Mesodermal cell (in vitro differentiated cells): Measurements from ENCODE around the gene KRT15.

Experiments used
- H3K27ac ChIP-seq: 2 replicates; pipeline ENCODE4 v1.7.0; 2013; ENCODE audit warnings: mild to moderate bottlenecking, low read depth, low read length, moderate library complexity; ENCODE audit not compliant: severe bottlenecking
- H3K36me3 ChIP-seq: 2 replicates; pipeline ENCODE4 v1.7.1; 2013; ENCODE audit warnings: mild to moderate bottlenecking, low read length, moderate library complexity; ENCODE audit not compliant: control insufficient read depth, insufficient read depth
- H3K4me1 ChIP-seq: one replicate; pipeline ENCODE4 v1.7.1; 2013; ENCODE audit warnings: mild to moderate bottlenecking, low read length; ENCODE audit not compliant: insufficient read depth, control insufficient read depth, poor library complexity, severe bottlenecking
- H3K4me3 ChIP-seq: 2 replicates; pipeline ENCODE4 v1.7.0; 2013; ENCODE audit warnings: low read length, control low read depth, mild to moderate bottlenecking; ENCODE audit not compliant: insufficient read depth, poor library complexity, severe bottlenecking; ENCODE audit errors: extremely low read depth
- H3K9me3 ChIP-seq: 2 replicates; pipeline ENCODE4 v1.7.1; 2013; ENCODE audit warnings: mild to moderate bottlenecking, low read length, moderate library complexity; ENCODE audit not compliant: control insufficient read depth
- WGBS, 2 experiments: methylation state at CpG; one replicate each; pipeline ENCODE4 v1.1.5; 2013; ENCODE audit warnings: missing lambda C conversion rate in 2 of 2; ENCODE audit not compliant: insufficient coverage in 2 of 2; 5-methylcytosine and 5-hydroxymethylcytosine counted together

The KRT15 gene

GRCh38 chr17:41516147-41516829 lies 2.4 kb downstream of the KRT15 start:
- no peaks in the 10 kb centered on the region for H3K9me3 ChIP-seq
- H3K4me3 ChIP-seq, result no peak overlapping the region
- 95 to 97% methylated on average over 13 of the region's 14 CpGs for WGBS, 2 experiments
- peaks cover 11% of the 10 kb centered on the region for H3K4me1 ChIP-seq
- no peak overlapping the region for H3K27ac ChIP-seq
- no peaks in the 10 kb centered on the region for H3K36me3 ChIP-seq

DNA sequence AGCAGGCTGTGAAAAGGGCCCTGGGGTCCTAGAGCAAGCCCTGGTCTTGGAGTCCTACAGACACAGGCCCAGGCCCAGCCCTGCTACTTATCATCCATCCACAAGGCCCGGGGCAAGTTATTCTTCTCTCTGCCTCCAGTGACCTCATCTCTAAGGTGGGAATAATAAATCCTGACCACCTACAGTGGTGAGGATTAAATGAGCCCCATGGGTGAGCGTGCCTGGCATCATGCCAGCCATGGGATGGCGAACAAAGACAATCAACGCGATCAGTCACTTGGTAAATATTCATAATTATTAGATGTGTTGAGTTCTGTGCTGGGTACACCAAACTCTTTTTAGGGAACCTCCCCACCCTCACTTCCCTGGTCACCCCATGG lies 5.5 kb downstream of the KRT15 start:
- Histone ChIP-seq H3K4me1 (no peaks in the 10 kb centered on the region), H3K4me3 (no peak overlapping the region), H3K27ac (no peak overlapping the region), H3K9me3 (no peaks in the 10 kb centered on the region), H3K36me3 (no peaks in the 10 kb centered on the region)
- WGBS, 2 experiments, result 95 to 100% methylated on average over 2 to 3 of the region's 5 CpGs

DNA sequence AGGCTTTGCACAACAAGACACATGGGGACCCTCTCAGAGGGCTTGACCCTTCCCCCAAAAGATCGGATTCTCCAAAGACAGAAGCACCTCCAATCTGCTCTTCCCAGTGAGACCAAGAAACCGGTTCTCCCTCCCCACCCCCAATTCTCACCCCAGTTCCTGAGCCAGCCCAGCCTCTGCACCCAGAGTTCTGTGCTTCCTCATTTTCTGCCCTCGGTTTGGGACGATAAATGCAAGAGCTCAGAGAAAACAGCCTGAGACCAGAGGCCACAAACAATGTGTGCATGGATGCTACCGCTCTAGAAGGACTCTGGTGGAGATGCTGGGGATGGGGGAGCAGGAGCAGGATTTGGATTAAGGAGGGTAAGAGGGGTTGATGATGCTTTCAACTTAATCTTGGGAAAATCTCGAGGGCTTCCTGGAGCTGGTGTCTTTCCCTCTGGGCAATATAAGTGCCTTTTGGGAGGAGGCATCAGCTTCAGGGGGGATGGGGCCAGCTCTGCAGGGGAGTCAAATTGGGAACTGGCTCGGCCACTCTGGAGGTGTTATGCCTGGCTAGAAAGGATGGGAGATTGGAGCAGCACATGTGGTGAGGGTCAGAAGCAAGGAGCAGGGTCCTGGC lies 6.0 kb downstream of the KRT15 start:
- WGBS, 2 experiments, result 76 to 88% methylated on average over 5 to 6 of the region's 7 CpGs
- H3K4me3 ChIP-seq, result no peak overlapping the region

GRCh38 chr17:41511716-41512115 lies 7.0 kb downstream of the KRT15 start:
- WGBS, 2 experiments, result 89 to 91% methylated on average over 9 of the region's 10 CpGs
- Histone ChIP-seq H3K4me3 (no peak overlapping the region), H3K9me3 (no peaks in the 10 kb centered on the region), H3K27ac (no peak overlapping the region), H3K4me1 (no peaks in the 10 kb centered on the region), H3K36me3 (no peaks in the 10 kb centered on the region)

More for the DNA sequence above, 6.0 kb downstream of the KRT15 start:
- Histone ChIP-seq H3K27ac (no peak overlapping the region), H3K9me3 (no peaks in the 10 kb centered on the region), H3K4me1 (no peaks in the 10 kb centered on the region), H3K36me3 (no peaks in the 10 kb centered on the region)

GRCh38 chr17:41511116-41511515 lies 7.6 kb downstream of the KRT15 start:
- Histone ChIP-seq H3K9me3 (no peaks in the 10 kb centered on the region), H3K4me1 (no peaks in the 10 kb centered on the region), H3K27ac (no peak overlapping the region), H3K4me3 (no peak overlapping the region), H3K36me3 (no peaks in the 10 kb centered on the region)
- 52 to 56% methylated on average over 2 of the region's 4 CpGs for WGBS, 2 experiments

DNA sequence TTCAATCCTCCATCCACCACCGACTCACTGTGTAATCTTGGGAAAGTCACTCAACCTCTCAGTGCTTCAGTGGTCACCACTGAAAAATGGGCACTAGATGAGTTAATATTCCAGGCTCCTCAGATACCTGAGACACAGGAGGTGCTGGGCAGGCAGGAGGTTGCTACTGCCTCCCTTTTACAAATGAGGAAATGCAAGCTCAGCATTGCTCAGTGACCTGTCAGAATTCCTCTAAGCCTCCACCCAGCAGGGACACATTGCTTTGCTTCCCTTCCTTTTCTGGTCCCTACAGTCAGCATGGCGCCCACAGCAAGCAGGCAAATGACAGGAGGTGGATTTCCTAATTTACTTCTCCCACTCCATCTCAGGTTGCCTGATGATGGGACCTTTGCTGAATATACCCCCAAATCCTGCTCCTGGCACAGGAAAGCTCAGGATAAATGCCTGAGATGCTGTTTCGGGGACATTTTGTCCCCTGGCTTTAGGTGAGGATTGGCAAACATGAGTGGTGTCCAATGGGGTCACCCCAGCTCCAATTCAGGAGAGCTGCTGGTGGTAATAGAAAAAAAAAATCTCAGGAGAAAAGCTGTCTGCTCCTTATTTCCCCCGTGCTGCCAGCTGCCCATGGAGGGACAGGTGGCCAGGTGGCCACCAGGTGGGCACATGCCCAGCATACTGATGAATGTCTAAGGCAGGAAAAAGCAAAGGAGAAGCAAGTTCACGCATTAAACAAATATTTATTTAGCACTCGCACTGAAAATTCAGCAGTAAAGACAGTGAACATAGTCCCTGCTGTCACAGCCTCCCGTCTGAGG lies 8.2 kb downstream of the KRT15 start:
- Histone ChIP-seq H3K27ac (no peak overlapping the region), H3K9me3 (no peaks in the 10 kb centered on the region), H3K4me3 (no peak overlapping the region), H3K36me3 (no peaks in the 10 kb centered on the region), H3K4me1 (no peaks in the 10 kb centered on the region)
- 83 to 93% methylated on average over 6 of the region's 7 CpGs for WGBS, 2 experiments

- H3K9me3 ChIP-seq, result no peaks in the 10 kb centered on the region
- H3K4me3 ChIP-seq, result no peak overlapping the region
- 65 to 82% methylated on average over 5 to 10 of the region's 10 CpGs for WGBS, 2 experiments
- H3K4me1 ChIP-seq, result no peaks in the 10 kb centered on the region
- H3K27ac ChIP-seq, result no peak overlapping the region
- no peaks in the 10 kb centered on the region for H3K36me3 ChIP-seq
Observed at GRCh38 chr17:41507315-41507880, 11.3 kb downstream of the KRT15 start.

GRCh38 chr17:41505809-41506767 lies 12.6 kb downstream of the KRT15 start:
- H3K36me3 ChIP-seq, result no peaks in the 10 kb centered on the region
- WGBS, 2 experiments, result 93 to 95% methylated on average over 9 to 12 of the region's 14 CpGs
- H3K4me1 ChIP-seq, result no peaks in the 10 kb centered on the region
- H3K27ac ChIP-seq, result no peak overlapping the region
- H3K4me3 ChIP-seq, result no peak overlapping the region
- no peaks in the 10 kb centered on the region for H3K9me3 ChIP-seq

DNA sequence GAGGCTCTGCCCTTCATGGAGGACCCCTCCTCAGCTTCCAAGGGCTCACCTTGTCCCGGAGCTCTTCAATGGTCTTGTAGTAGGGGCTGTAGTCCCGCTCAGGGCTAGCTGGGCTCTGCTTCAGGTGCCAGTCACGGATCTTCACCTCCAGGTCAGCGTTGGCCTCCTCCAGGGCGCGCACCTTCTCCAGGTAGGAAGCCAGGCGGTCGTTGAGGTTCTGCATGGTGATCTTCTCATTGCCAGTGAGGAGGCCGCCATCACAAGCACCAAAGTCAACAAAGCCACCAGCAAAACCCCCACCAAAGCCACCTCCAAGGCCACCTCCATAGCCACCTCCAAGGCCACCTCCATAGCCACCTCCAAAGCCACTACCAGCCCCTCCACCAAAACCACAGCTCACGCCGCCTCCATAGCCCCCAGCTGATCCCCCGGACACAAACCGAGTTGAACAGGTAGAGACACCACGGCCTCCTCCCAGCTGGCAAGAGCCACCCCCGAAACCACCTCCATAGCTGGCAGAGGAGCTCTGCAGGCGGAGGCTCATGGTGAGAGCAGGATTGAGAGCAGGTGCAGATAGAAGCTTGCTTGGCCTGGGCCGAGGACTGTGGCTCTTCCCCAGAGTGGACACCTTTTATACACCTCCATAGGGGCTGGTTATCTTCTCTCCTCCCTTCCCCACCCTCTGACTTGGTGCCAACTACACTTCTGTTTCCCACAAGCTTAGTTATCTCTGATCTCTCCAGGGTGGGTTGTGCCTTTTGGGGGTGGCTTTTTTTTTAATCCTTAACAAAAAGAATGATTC lies 13.5 kb downstream of the KRT15 start, which contains the start of gene KRT13:
TSS of gene KRT13 (minus strand) at position 606 of the 802 bp plus-strand sequence. CDS start at position 544, 62 bp downstream.
- Histone ChIP-seq H3K36me3 (no peaks in the 10 kb centered on the region), H3K9me3 (no peaks in the 10 kb centered on the region), H3K4me1 (peaks cover 5% of the 10 kb centered on the region), H3K4me3 (no peak within 1 kb of the TSS), H3K27ac (no peak within 1 kb of the TSS)
- WGBS, 2 experiments, result 98 to 100% methylated on average over 7 to 9 of the region's 17 CpGs
